GM19099 (cell line): ENCODE data around the gene KCTD11.

Source experiments
- POLR2A ChIP-seq: IDR thresholded peaks from 3 replicates; pipeline ENCODE4 v1.6.1; 2011; ENCODE audit warnings: low read depth; ENCODE audit not compliant: insufficient read length; ENCODE audit errors: extremely low read depth

The KCTD11 gene

GRCh38 chr17:7314719-7315569, 37.0 kb upstream of the KCTD11 start, which contains the start of gene GPS2:
TSS of gene GPS2 (minus strand) at chr17:7315360. CDS start at chr17:7315052, 308 bp downstream.
- peak; percentile 88 for TF ChIP-seq POLR2A

GRCh38 chr17:7315570-7316235, 36.3 kb upstream of the KCTD11 start:
- no peak for TF ChIP-seq POLR2A

GRCh38 chr17:7317161-7317803, 34.7 kb upstream of the KCTD11 start:
- TF ChIP-seq POLR2A, result no peak

- no peak for TF ChIP-seq POLR2A
Measured at GRCh38 chr17:7318121-7318860, 33.7 kb upstream of the KCTD11 start.

GRCh38 chr17:7321466-7321865, 30.5 kb upstream of the KCTD11 start:
- no peak for TF ChIP-seq POLR2A

GRCh38 chr17:7322520-7323194, 29.3 kb upstream of the KCTD11 start:
- no peak for TF ChIP-seq POLR2A

GRCh38 chr17:7323731-7324437, 28.1 kb upstream of the KCTD11 start:
- no peak for TF ChIP-seq POLR2A

- no peak for TF ChIP-seq POLR2A
Measured at GRCh38 chr17:7324438-7324779, 27.6 kb upstream of the KCTD11 start.

- no peak for TF ChIP-seq POLR2A
Measured at GRCh38 chr17:7325031-7325528, 26.9 kb upstream of the KCTD11 start.

- TF ChIP-seq POLR2A, result no peak
Measured at GRCh38 chr17:7326186-7326585, 25.8 kb upstream of the KCTD11 start.

GRCh38 chr17:7327056-7327455, 24.9 kb upstream of the KCTD11 start:
- TF ChIP-seq POLR2A, result no peak

GRCh38 chr17:7327501-7327900, 24.5 kb upstream of the KCTD11 start:
- TF ChIP-seq POLR2A, result no peak

GRCh38 chr17:7328009-7328408, 24.0 kb upstream of the KCTD11 start:
- no peak for TF ChIP-seq POLR2A
